T-cell (primary cell): ENCODE data around the gene RAB11A. TPM values are rescaled to one million over a fixed set of nuclear protein-coding genes. Genes with fewer than 3 reads are reported as not detected.

Experiments used
- total RNA-seq, 35 experiments: library from RNA in 6 of 35; stranded (reverse) in 6 of 35; fragments of 120-200 nt in 1 of 35; gene quantifications; one replicate each; pipeline versions ENCODE4 v1.2.1 to v1.2.4 and lab custom pipeline; 2013 to 2026

RAB11A gene
- total RNA-seq, 5 donors from 2014 or later (not counting 1 experiment from before 2014, with no cell fraction given), result 82.4 to 103 (median 97.5) TPM

Other genes starting within 250 kb of the RAB11A start
- 1 to 10 TPM; 4.1 to 6.5 (median 5.0) TPM for gene SLC24A1, start 247.6 kb upstream of the RAB11A start, total RNA-seq
- gene DENND4A, start 77.2 kb upstream of the RAB11A start, total RNA-seq, result 10 to 100 TPM; 49.7 to 76.3 (median 57.1) TPM